PC-3 (cell line): ENCODE measurements around the gene BATF.

ENCODE experiments used
- EZH2 ChIP-seq: fragments of 300-600 bp; sonication (generic); IDR thresholded peaks from one replicate; pipeline ENCODE4 v1.6.1; 2017; ENCODE audit warnings: antibody characterized with exemption, mild to moderate bottlenecking, low read length; ENCODE audit not compliant: unreplicated experiment
- EZH2phosphoT487 ChIP-seq: fragments of 300-600 bp; sonication (generic); IDR thresholded peaks from 2 replicates; pipeline ENCODE4 v1.6.1; 2018; ENCODE audit warnings: mild to moderate bottlenecking, antibody characterized with exemption, low read length, borderline replicate concordance
- TF ChIP-seq, protein P1 (sequence below): fragments of 300-600 bp; sonication (generic); conservative IDR thresholded peaks from 2 replicates; pipeline ENCODE4 v1.5.1; 2017; ENCODE audit warnings: antibody characterized with exemption, low read depth, mild to moderate bottlenecking, low read length

DNA sequence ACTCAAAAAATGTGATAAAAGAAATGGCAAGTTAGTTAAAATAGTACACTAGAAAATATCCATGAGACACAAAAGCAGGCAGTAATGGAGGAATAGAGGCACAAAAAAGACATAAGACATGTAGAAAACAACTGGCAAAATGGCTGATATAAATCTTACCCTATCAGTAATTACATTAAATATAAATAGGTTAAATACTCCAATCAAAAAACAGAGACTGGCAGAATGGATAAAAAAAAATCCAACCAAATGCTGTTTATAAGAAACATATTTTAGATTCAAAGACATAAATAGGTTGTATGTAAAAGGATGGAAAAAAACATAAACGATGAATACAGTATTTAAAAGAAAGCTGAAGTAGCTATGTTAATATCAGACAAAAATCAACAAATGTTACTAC is 15.3 kb upstream of the BATF start:
- TF ChIP-seq EZH2 = no peak
- TF ChIP-seq, protein P1, sequence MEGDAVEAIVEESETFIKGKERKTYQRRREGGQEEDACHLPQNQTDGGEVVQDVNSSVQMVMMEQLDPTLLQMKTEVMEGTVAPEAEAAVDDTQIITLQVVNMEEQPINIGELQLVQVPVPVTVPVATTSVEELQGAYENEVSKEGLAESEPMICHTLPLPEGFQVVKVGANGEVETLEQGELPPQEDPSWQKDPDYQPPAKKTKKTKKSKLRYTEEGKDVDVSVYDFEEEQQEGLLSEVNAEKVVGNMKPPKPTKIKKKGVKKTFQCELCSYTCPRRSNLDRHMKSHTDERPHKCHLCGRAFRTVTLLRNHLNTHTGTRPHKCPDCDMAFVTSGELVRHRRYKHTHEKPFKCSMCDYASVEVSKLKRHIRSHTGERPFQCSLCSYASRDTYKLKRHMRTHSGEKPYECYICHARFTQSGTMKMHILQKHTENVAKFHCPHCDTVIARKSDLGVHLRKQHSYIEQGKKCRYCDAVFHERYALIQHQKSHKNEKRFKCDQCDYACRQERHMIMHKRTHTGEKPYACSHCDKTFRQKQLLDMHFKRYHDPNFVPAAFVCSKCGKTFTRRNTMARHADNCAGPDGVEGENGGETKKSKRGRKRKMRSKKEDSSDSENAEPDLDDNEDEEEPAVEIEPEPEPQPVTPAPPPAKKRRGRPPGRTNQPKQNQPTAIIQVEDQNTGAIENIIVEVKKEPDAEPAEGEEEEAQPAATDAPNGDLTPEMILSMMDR = no peak
- no peak for TF ChIP-seq EZH2phosphoT487
